ENCODE results near the gene ZRANB3. TPM values are rescaled to one million over a fixed set of nuclear protein-coding genes. Genes with fewer than 3 reads are reported as not detected.
"Not testable (repeated sequence)": the region's sequence is repeated elsewhere in the genome, so short reads cannot be mapped to it uniquely, and the experiment has no call there.

ZRANB3 gene
- total and polyA plus RNA-seq, 5 experiments from 2014 or later = 3.7 to 9.1 (median 6.7) TPM

- Mint-ChIP-seq H3K4me3 (no peak overlapping the region), H3K9me3 (peaks cover 0 to 3% (median 0%) of the 10 kb centered on the region in 9 donors), H3K27me3 (no peaks in the 10 kb centered on the region), H3K36me3 (peaks cover 0 to 68% (median 25%) of the 10 kb centered on the region in 3 donors), H3K27ac (no peak overlapping the region), H3K4me1 (peaks cover 0 to 10% (median 7%) of the 10 kb centered on the region in 4 donors)
- no peak for ATAC-seq
- no peak for DNase-seq
- POLR2A ChIA-PET = no interaction called here
Measured at GRCh38 chr2:135121016-135121657, 409.9 kb downstream of the ZRANB3 start.

- Mint-ChIP-seq H3K9me3 (peaks cover 0 to 3% (median 0%) of the 10 kb centered on the region in 9 donors), H3K27ac (peak overlapping the region in 3 of 10 donors; percentile 13 to 65 (median 40)), H3K36me3 (peaks cover 0 to 64% (median 16%) of the 10 kb centered on the region in 3 donors), H3K4me3 (no peak overlapping the region), H3K27me3 (no peaks in the 10 kb centered on the region), H3K4me1 (peaks cover 0 to 14% (median 9%) of the 10 kb centered on the region in 4 donors)
- POLR2A ChIA-PET = no interaction called here
- ATAC-seq = no peak
- no peak for DNase-seq
Measured at GRCh38 chr2:135119582-135119981, 411.4 kb downstream of the ZRANB3 start.

GRCh38 chr2:135113322-135113721 is 417.7 kb downstream of the ZRANB3 start:
- Mint-ChIP-seq H3K9me3 (peaks cover 0 to 5% (median 0%) of the 10 kb centered on the region in 9 donors), H3K4me3 (no peak overlapping the region), H3K36me3 (peaks cover 0 to 62% (median 19%) of the 10 kb centered on the region in 3 donors), H3K27me3 (no peaks in the 10 kb centered on the region), H3K27ac (no peak overlapping the region), H3K4me1 (peaks cover 10 to 17% (median 16%) of the 10 kb centered on the region in 4 donors)
- POLR2A ChIA-PET = no interaction called here
- no peak for ATAC-seq
- DNase-seq = no peak

- ATAC-seq, H3K27me3 Mint-ChIP-seq, H3K4me3 Mint-ChIP-seq, DNase-seq, POLR2A ChIA-PET: not testable (repeated sequence)
- peaks cover 0 to 19% (median 5%) of the 10 kb centered on the region in 9 donors for H3K9me3 Mint-ChIP-seq
- peak overlapping the region in 1 of 10 donors; percentile 59 for H3K27ac Mint-ChIP-seq
- peaks cover 3 to 12% (median 8%) of the 10 kb centered on the region in 4 donors for H3K4me1 Mint-ChIP-seq
- H3K36me3 Mint-ChIP-seq = peaks cover 12 to 57% (median 51%) of the 10 kb centered on the region in 3 donors
Measured at GRCh38 chr2:135105513-135106316, 425.3 kb downstream of the ZRANB3 start.

- no peak for DNase-seq
- POLR2A ChIA-PET = no interaction called here
- peak overlapping the region in 5 of 10 donors; percentile 6 to 47 (median 38) for H3K27ac Mint-ChIP-seq
- ATAC-seq = no peak
- H3K4me1 Mint-ChIP-seq = peaks cover 2 to 19% (median 14%) of the 10 kb centered on the region in 4 donors
- H3K9me3 Mint-ChIP-seq = peaks cover 0 to 19% (median 5%) of the 10 kb centered on the region in 9 donors
- H3K36me3 Mint-ChIP-seq = peaks cover 12 to 61% (median 49%) of the 10 kb centered on the region in 3 donors
- H3K27me3 Mint-ChIP-seq = no peaks in the 10 kb centered on the region
- peak overlapping the region in 1 of 10 donors; percentile 1 for H3K4me3 Mint-ChIP-seq
Measured at GRCh38 chr2:135103843-135104242, 427.2 kb downstream of the ZRANB3 start.

GRCh38 chr2:135099802-135100483 is 431.1 kb downstream of the ZRANB3 start:
- peaks cover 5 to 22% (median 11%) of the 10 kb centered on the region in 4 donors for H3K4me1 Mint-ChIP-seq
- H3K36me3 Mint-ChIP-seq = peaks cover 15 to 65% (median 42%) of the 10 kb centered on the region in 3 donors
- DNase-seq (no peak), ATAC-seq (no peak)
- no peaks in the 10 kb centered on the region for H3K27me3 Mint-ChIP-seq
- peak overlapping the region in 7 of 10 donors; percentile 0 to 72 (median 56) for H3K27ac Mint-ChIP-seq
- H3K9me3 Mint-ChIP-seq = peaks cover 0 to 14% (median 0%) of the 10 kb centered on the region in 9 donors
- H3K4me3 Mint-ChIP-seq = peak overlapping the region in 4 of 10 donors; percentile 1 to 36 (median 14)
- POLR2A ChIA-PET = no interaction called here

- DNase-seq = no peak
- H3K4me1 Mint-ChIP-seq = peaks cover 7 to 16% (median 11%) of the 10 kb centered on the region in 4 donors
- H3K27me3 Mint-ChIP-seq = no peaks in the 10 kb centered on the region
- peaks cover 15 to 71% (median 38%) of the 10 kb centered on the region in 3 donors for H3K36me3 Mint-ChIP-seq
- H3K27ac Mint-ChIP-seq = peak overlapping the region in 4 of 10 donors; percentile 29 to 66 (median 55)
- no peaks in the 10 kb centered on the region for H3K9me3 Mint-ChIP-seq
- POLR2A ChIA-PET = no interaction called here
- peak overlapping the region in 1 of 10 donors; percentile 52 for H3K4me3 Mint-ChIP-seq
- no peak for ATAC-seq
Measured at GRCh38 chr2:135097532-135098231, 433.3 kb downstream of the ZRANB3 start.

- Mint-ChIP-seq H3K27me3 (no peaks in the 10 kb centered on the region), H3K36me3 (peaks cover 15 to 75% (median 38%) of the 10 kb centered on the region in 3 donors), H3K4me3 (no peak overlapping the region), H3K4me1 (peaks cover 7 to 17% (median 13%) of the 10 kb centered on the region in 4 donors), H3K27ac (peak overlapping the region in 1 of 10 donors; percentile 33), H3K9me3 (no peaks in the 10 kb centered on the region)
- no peak for ATAC-seq
- DNase-seq = no peak
- POLR2A ChIA-PET = no interaction called here
Measured at GRCh38 chr2:135096665-135097446, 434.2 kb downstream of the ZRANB3 start.

- H3K4me1 Mint-ChIP-seq = peaks cover 7 to 19% (median 13%) of the 10 kb centered on the region in 4 donors
- H3K27me3 Mint-ChIP-seq = no peaks in the 10 kb centered on the region
- no peak for DNase-seq
- H3K9me3 Mint-ChIP-seq = no peaks in the 10 kb centered on the region
- POLR2A ChIA-PET = no interaction called here
- peaks cover 15 to 77% (median 36%) of the 10 kb centered on the region in 3 donors for H3K36me3 Mint-ChIP-seq
- ATAC-seq = no peak
- no peak overlapping the region for H3K27ac Mint-ChIP-seq
- H3K4me3 Mint-ChIP-seq = no peak overlapping the region
Measured at GRCh38 chr2:135095591-135095990, 435.4 kb downstream of the ZRANB3 start.

GRCh38 chr2:135094508-135094907 is 436.5 kb downstream of the ZRANB3 start:
- Mint-ChIP-seq H3K4me1 (peaks cover 3 to 17% (median 10%) of the 10 kb centered on the region in 4 donors), H3K9me3 (peaks cover 0 to 2% (median 0%) of the 10 kb centered on the region in 9 donors), H3K27ac (peak overlapping the region in 1 of 10 donors; percentile 10), H3K4me3 (no peak overlapping the region), H3K27me3 (no peaks in the 10 kb centered on the region), H3K36me3 (peaks cover 16 to 76% (median 41%) of the 10 kb centered on the region in 3 donors)
- ATAC-seq = no peak
- no peak for DNase-seq
- POLR2A ChIA-PET = no interaction called here

- Mint-ChIP-seq H3K27me3 (no peaks in the 10 kb centered on the region), H3K36me3 (peaks cover 23 to 76% (median 48%) of the 10 kb centered on the region in 3 donors), H3K27ac (peak overlapping the region in 2 of 10 donors; percentile 2 to 48), H3K9me3 (peaks cover 0 to 5% (median 3%) of the 10 kb centered on the region in 9 donors), H3K4me3 (no peak overlapping the region), H3K4me1 (peaks cover 1 to 11% (median 6%) of the 10 kb centered on the region in 4 donors)
- POLR2A ChIA-PET = no interaction called here
- DNase-seq (no peak), ATAC-seq (no peak)
Measured at GRCh38 chr2:135093670-135094330, 437.2 kb downstream of the ZRANB3 start.
